HG03442 (cell line): ENCODE measurements around the gene HNRNPDL.
"Not testable (repeated sequence)": the region's sequence is repeated elsewhere in the genome, so short reads cannot be mapped to it uniquely, and the experiment has no call there.

Experiments
- ATAC-seq: cut with Tn5 transposase; IDR thresholded peaks from one replicate; pipeline ENCODE4 v1.9.1; 2021; ENCODE audit warnings: mild to moderate bottlenecking, moderate library complexity; ENCODE audit not compliant: unreplicated experiment

Gene HNRNPDL

GRCh38 chr4:82390061-82390460 lies 40.2 kb downstream of the HNRNPDL start:
- not testable (repeated sequence) for ATAC-seq

- no peak for ATAC-seq
Observed at GRCh38 chr4:82388405-82388804, 41.9 kb downstream of the HNRNPDL start.

- not testable (repeated sequence) for ATAC-seq
Observed at GRCh38 chr4:82386312-82386711, 44.0 kb downstream of the HNRNPDL start.

- no peak for ATAC-seq
Observed at GRCh38 chr4:82382751-82383150, 47.5 kb downstream of the HNRNPDL start.

- ATAC-seq: no peak
Observed at GRCh38 chr4:82381661-82382296, 48.5 kb downstream of the HNRNPDL start.

GRCh38 chr4:82381235-82381634 lies 49.0 kb downstream of the HNRNPDL start:
- ATAC-seq: no peak

- no peak for ATAC-seq
Observed at GRCh38 chr4:82380831-82381230, 49.4 kb downstream of the HNRNPDL start.

- no peak for ATAC-seq
Observed at GRCh38 chr4:82380344-82380743, 49.9 kb downstream of the HNRNPDL start.

- ATAC-seq: no peak
Observed at GRCh38 chr4:82376109-82376508, 54.2 kb downstream of the HNRNPDL start.

- ATAC-seq: peak; percentile 94
Observed at GRCh38 chr4:82373816-82374625, 56.2 kb downstream of the HNRNPDL start, which contains the start of gene HNRNPD. Gene HNRNPD, minus strand, starts transcription at chr4:82373991. Its CDS starts 313 bp downstream, at chr4:82373678.

- peak; percentile 16 for ATAC-seq
Observed at GRCh38 chr4:82373486-82373815, 56.8 kb downstream of the HNRNPDL start.
